Measurements from ENCODE around the gene VGLL3.

The VGLL3 gene

GRCh38 chr3:86890741-86891396, 100.1 kb downstream of the VGLL3 start:
- no peak for TF ChIP-seq ZFX (IDR thresholded peaks at IDR 0.05)
- TF ChIP-seq CTCF (conservative IDR thresholded peaks at IDR 0.05) = no peak
- no peak overlapping the region for H3K27ac ChIP-seq
